WTC11 (cell line): ENCODE data around the gene SLC7A14.

Experiments used
- ETV6 ChIP-seq: sonication (generic); formaldehyde crosslinking; IDR thresholded peaks from 2 replicates; pipeline ENCODE4 v1.8.1; 2022; ENCODE audit warnings: mild to moderate bottlenecking, missing genetic modification reagents
- ZNF121 ChIP-seq: sonication (generic); formaldehyde crosslinking; IDR thresholded peaks from 2 replicates; pipeline ENCODE4 v1.8.0; 2023; ENCODE audit warnings: missing genetic modification reagents
- TF ChIP-seq, protein P1 (sequence below): fragments of 200-600 bp; IDR thresholded peaks from 2 replicates; pipeline ENCODE4 v1.8.0; 2022; ENCODE audit warnings: antibody characterized with exemption

DNA sequence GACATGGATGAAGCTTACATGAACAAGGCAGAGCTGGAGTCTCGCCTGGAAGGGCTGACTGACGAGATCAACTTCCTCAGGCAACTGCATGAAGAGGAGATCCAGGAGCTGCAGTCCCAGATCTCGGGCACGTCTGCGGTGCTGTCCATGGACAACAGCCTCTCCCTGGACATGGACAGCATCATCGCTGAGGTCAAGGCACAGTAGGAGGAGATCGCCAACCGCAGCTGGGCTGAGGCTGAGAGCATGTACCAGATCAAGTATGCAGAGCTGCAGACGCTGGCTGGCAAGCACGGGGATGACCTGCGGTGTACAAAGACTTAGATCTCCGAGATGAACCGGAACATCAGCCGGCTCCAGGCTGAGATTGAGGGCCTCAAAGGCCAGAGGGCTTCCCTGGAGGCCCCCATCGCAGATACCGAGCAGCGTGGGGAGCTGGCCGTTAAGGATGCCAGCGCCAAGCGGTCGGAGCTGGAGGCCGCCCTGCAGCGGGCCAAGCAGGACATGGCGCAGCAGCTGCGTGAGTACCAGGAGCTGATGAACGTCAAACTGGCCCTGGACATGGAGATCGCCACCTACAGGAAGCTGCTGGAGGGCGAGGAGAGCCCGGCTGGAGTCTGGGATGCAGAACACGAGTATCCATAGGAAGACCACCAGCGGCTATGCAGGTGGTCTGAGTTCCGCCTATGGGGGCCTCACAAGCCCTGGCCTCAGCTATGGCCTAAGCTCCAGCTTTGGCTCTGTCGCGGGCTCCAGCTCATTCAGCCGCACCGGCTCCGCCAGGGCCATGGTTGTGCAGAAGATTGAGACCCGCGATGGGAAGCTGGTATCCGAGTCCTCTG, 89.6 kb downstream of the SLC7A14 start:
- TF ChIP-seq ETV6 (CRISPR knock-in tag) (no peak), ZNF121 (no peak)
- TF ChIP-seq, protein P1, sequence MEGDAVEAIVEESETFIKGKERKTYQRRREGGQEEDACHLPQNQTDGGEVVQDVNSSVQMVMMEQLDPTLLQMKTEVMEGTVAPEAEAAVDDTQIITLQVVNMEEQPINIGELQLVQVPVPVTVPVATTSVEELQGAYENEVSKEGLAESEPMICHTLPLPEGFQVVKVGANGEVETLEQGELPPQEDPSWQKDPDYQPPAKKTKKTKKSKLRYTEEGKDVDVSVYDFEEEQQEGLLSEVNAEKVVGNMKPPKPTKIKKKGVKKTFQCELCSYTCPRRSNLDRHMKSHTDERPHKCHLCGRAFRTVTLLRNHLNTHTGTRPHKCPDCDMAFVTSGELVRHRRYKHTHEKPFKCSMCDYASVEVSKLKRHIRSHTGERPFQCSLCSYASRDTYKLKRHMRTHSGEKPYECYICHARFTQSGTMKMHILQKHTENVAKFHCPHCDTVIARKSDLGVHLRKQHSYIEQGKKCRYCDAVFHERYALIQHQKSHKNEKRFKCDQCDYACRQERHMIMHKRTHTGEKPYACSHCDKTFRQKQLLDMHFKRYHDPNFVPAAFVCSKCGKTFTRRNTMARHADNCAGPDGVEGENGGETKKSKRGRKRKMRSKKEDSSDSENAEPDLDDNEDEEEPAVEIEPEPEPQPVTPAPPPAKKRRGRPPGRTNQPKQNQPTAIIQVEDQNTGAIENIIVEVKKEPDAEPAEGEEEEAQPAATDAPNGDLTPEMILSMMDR: no peak; the same call in 1 of the 2 replicates
